GM21360 (cell line): Measurements from ENCODE around the gene CDKN1C.

Experiments
- ATAC-seq: cut with Tn5 transposase; IDR thresholded peaks from one replicate; pipeline ENCODE4 v1.9.1; 2021; ENCODE audit warnings: mild to moderate bottlenecking, moderate library complexity; ENCODE audit not compliant: unreplicated experiment

Gene CDKN1C

DNA sequence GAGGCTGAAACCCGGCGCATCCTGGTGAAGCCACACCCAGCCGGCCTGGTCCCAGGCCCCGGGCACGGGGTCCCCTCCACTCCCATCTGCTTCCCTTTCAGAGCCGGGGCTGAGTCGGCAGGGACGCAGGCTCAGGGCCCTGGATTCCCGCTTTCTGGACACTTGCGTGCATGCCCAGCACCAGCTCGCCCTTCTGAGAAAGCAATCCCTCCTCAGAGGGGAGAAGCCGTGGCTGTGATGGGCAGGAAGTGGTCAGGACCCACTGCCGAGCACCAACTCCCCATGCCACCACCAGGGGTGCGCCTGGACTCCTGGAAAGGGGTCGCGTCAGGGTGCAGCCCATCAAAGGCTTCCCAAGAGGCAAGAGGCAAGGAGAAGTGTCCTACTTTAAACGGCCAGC, 15.1 kb downstream of the CDKN1C start:
- ATAC-seq = no peak

DNA sequence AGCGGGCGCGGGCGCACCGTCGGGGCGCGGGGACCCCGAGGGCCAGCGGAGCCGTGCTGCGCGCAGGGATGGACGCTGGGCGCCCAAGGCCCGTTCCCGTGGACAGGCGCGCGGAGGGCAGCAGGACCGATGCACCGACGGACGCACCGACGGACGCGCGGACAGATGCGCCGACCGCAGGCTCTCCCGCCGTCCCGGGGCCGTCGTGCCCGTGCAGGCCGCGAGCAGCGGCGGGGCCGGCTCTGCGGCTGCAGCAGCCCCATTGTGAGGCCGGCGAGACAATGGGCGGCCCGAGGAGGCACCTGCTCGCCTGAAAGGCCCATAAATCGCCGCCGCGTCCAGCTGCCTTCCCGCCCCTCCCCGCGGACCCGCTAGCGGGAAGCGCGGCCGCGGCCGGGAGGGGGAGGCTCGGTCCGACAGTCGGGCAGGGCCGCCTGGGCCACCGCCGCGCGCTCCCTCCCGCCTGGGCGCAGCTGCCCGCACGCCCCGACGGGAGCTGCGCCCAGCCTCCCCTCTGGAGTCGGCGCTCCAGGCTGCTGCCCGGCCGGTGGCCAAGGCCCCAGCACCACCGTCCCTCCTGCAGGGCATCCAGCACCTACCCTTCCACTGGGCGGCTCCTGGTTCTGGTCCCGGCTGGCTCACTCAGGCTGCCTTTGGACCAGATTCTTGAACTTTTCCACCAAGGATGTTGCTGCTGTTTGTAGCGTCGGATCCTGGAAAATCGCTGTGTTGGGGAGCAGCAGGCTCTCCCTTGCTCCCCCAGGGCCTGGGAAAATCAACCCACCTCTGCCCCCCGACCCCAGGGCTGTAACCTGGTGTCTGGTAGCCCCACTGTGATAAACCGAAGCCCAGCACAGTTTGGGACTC, 15.8 kb downstream of the CDKN1C start:
- ATAC-seq = no peak

DNA sequence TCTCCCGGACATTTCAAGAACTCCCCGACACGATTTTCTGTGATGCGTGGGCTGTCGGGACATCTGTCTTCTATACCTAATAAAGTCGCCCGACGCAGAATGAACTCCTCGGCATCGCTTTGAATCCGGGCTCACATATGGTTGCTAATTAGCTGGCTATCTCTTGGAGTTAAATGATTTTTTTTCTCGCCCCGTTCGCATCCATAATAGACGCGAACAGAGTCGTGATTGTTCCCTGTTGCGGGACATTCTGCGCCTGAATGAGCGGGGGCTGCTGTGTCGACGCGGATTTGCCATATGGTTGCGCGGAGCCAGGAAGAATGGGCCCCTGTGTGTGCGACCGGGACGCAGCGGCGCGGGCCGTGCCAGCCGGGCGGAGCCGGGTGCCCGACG, 16.4 kb downstream of the CDKN1C start:
- ATAC-seq = no peak

GRCh38 chr11:2868506-2869133, 17.0 kb downstream of the CDKN1C start:
- ATAC-seq = no peak

DNA sequence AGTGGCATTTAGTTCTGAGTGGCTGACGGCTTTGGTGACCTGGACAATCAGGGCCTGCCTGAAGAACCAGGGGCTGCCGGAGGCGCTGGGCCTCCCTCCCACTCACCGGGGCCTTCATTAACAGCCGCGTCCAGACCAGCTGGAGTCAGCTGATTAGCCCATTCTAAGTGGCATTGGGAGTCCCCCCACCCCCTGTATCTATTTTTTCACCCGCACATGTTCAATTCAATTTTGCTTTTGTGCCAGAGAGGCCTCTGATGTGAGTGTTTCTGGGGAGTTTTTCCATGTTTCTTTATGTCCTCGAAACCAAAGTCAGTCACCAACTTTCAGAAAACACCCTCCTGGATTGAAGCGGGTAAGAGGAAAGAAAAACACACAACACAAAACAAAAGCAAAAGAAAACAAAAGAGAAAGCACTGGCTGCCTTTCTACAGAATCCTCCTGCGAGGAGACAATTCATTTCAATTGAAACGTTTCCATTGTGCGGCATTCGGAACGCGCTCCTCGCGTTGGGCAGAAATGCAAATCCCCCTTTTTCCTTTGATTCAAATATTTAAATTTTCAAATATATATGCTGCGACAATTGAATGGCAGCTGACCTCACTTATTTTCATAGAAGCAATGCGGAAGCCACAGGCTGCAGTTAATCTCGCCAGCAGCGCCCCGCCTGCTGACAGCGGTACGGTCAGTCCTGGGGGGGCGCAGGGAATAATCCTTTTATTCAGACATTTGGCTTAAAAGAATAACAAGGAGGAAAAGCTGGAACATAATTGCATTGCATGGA, 17.7 kb downstream of the CDKN1C start:
- ATAC-seq = no peak

DNA sequence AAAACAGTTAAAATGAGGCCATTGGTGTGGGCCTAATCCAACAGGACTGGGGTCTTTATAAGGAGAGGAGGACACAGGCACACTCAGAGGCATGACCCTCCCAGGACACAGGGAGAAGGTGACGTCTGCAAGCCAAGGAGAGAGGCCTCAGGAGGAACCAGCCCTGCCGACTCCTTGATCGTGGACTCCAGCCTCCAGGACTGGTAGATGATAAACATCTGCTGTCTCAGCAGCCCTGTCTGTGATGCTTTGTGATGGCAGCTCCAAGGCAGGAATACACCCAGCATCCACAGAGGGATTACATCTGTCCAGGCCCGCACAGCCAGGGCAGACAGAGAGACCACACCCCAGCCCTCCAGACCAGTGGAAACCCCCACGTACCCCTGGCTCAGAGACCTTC, 18.4 kb downstream of the CDKN1C start:
- no peak for ATAC-seq

DNA sequence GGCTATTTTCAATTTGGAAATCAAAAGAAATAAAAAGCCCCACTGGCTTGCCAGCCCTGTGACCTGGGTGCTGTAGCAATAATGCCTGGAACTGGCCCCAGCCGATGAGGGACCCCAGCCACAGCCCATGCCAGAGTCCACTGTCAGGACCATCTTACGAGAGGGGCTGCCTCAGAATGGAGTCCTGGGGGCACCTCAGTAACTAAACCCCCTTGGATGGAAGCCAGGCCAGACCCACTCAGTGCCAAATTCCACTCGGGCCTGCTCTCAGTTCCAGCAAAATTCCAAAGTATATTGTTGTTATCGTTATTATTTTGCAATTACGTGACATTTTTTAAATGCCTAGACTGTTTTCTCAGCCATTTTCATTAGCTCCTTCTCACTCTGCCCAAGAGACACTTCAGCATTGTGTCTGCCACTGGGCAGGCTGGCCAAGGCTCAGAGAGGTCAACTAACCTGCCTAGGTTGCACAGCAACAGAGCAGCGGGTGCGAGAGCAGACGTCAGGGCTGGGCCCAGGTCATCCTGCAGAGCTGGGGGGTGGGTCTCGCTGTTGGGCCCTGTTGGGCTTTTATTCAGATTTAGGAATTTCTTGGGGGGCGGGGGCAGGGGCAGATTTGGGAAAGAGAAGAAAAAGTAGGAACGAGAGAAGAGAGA, 19.5 kb downstream of the CDKN1C start:
- no peak for ATAC-seq

DNA sequence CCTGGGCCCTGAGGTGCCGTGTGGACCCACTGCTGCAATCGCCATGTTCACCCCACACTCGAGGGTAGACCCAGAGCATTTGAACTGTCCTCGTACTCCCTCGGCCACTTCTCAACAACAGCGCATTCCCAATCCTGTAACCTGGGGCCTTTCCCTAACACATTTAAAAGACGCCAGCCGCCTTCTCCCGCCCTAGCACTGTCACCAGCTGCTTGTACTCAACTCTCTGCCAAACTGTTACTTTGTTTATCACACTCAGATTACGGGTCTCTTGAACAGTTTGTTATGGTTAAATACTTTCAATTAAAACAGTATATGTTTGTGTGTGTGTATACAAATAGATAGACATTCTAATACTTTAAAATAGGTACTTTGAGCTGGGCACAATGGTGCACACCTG, 20.7 kb downstream of the CDKN1C start:
- no peak for ATAC-seq

GRCh38 chr11:2863276-2863618, 22.3 kb downstream of the CDKN1C start:
- ATAC-seq = no peak

DNA sequence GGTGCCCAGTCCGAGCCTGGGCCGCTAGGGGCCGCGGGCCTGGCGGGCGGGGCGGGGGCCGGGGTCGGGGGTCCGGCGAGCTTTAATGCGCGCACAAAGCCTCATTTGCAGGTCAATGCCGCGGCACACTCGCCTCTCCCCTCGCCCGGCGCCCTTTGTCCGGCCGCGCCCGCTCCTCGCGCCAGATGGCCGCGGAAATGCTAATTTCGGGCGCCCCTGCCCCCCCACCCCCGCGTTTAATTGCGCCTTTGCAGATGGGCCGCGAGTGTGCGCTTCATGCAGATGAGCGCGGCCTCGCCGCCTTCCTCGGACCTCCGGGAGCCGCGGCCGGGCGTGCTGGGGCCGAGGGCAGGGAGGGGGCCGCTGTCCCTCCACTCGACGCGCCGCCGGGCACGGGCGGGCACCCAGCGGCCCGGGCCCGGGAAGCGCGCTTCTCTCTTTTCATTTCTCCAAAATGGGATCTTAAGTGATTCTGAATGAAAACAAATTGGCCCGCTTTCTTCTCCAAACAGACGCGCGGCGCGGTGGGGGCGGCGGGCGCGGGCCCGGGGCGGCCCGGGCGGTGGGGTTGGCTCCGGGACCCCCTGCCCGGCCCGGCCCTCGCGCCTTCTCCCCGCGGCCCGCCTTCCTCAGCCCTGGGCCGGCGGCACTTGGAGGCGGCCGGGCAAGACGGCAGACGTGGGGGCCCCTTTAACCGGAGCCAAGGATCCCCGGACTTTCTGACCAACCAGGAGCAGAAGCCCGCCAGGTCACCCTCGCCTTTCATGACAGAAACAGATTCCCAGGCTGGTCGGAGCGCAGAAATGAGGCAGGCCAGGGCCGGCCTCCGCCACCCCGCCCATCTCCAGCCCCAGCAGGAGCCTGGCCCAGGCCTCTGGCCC, 22.9 kb downstream of the CDKN1C start:
- ATAC-seq = no peak

- ATAC-seq = no peak
These were observed 24.9 kb downstream of the CDKN1C start for GRCh38 chr11:2860636-2861035.

DNA sequence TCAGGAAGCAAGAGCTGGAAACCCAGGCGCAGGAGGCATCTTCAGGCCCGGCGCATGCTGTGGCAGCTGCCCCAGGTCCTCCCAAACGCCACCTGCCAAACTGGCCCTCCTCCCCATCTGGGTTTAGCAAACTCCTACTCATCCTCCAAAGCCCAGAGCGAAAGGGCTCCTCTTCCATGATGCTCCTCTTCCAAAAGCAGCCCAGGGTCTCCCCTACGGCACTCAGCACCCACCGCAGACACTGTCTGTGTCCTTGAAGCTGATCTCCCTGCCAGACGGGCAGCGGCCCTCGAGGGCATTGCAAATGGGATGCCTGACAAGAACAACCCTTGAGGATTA, 25.9 kb downstream of the CDKN1C start:
- no peak for ATAC-seq

DNA sequence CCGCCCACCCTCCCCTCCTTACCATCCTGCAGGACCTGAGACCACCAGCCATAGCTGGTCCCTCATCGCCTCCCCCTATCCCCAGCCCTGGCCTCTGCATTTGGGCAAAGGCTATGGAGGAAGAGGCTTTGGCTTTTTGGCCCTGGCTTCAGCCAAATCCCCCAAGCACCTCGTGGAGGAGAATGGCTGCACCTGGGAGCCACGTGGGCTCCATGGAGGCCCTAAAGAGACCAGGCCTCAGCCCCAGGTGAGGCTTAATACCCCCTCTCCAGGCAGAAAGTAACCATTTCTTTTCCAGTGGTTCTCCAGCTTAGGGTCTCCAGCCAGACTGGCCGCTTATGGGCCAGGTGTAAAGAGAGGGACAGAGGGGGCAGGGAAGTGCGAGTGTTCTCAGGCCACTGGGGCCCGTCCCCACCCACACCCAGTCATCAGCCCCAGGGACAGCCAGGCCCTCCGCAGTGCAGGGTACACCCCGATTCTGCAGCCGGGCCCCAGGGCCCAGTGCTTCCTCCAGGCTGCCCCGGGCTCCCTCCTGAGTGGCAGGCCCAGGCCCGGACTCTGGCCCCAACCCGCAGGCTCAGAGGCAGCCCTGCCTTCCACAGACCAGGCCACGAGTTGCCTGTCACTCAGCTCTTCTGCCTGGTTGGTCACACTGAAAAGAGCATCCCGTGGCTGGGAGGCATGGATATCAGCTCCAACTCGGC, 26.4 kb downstream of the CDKN1C start:
- ATAC-seq = no peak

DNA sequence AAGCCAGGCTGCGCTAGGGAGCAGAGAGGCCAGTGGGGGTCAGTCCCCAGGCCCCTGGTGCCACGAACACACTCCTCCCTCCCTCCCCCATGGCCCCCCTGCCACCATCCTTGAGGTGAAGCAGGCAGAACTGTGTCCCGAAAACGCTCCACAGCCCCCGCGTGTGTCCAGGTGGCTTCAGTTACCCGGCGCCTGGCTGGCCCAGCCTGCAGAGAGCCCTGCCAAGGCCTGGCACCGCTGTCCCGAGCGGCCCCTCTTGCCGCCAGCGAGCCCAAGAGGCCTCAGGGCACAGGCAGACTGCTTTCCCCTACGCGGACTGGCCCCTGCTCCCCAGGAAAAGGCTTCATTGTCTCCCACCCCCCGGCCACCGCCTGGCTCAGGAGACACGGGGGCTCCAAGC, 27.7 kb downstream of the CDKN1C start:
- ATAC-seq = no peak

GRCh38 chr11:2857276-2857675, 28.3 kb downstream of the CDKN1C start:
- no peak for ATAC-seq

DNA sequence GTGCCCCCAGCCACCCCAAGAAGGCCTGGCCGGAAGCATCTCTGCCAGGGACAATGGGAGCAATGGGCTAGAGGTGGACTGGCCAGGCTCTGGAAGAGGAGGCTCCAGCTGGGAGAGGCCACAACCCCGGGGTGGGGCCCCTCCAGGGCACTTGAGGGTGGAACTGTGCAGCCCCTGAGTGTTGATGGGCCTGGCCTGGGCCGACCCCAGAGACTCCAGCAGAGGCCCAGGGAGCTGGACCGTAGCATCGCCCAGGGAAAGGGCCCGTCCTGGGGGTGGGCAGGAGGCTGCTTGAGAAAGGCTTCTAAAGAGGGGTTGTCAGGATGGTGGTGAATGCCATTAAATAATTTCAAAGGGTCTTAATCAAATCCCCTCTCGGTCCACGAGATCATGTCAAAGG, 30.4 kb downstream of the CDKN1C start:
- ATAC-seq = no peak

- ATAC-seq = no peak
These were observed 31.5 kb downstream of the CDKN1C start for GRCh38 chr11:2853997-2854560.

DNA sequence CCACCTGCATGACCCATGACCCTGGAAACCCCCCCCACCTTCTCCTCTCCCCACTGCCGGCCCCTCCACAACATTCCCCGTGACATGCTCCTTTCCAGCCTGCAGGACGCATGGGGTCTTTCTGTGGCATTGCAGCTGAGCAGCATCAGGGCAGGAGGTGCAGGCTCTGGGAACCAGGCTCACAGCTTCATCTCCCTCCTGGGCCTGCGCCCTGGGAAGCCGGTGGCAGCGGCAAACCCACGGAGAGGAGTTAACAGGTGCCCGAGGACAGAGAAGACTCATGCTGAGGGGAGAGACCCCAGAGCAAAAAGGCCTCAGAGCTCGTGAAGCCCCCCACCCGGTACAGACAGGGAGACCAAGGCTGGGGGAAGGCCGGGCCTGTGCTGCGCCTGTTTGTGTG, 32.2 kb downstream of the CDKN1C start:
- ATAC-seq = no peak

GRCh38 chr11:2849994-2850770, 35.4 kb downstream of the CDKN1C start:
- no peak for ATAC-seq
